ENCODE measurements around the gene ZIC1. TPM values are rescaled to one million over a fixed set of nuclear protein-coding genes. Genes with fewer than 3 reads are reported as not detected.

Gene ZIC1
- total RNA-seq, 1 experiment from 2014 or later, result not detected

- peaks cover 41 to 77% of the 10 kb centered on the region in 2 experiments for H3K4me1 Mint-ChIP-seq
- TF ChIP-seq CTCF (conservative IDR thresholded peaks at IDR 0.05), result no peak
- H4K20me1 ChIP-seq (ENCODE audit: control insufficient read depth, insufficient read depth, insufficient read length), result no peaks in the 10 kb centered on the region
- H3K79me1 ChIP-seq (ENCODE audit: insufficient read depth, low read depth, low read length, poor library complexity, severe bottlenecking), result no peaks in the 10 kb centered on the region
- no peak overlapping the region for H3K18ac ChIP-seq (ENCODE audit: insufficient read length, low read depth, low read length)
- H2BK15ac ChIP-seq (ENCODE audit: low read depth, low read length), result no peak overlapping the region
- H4K91ac ChIP-seq (ENCODE audit: insufficient read length, low read depth, low read length), result no peak overlapping the region
- no peak overlapping the region for H3K9ac ChIP-seq (ENCODE audit: extremely low read depth, insufficient read length, low read length)
- no peak overlapping the region for H2BK12ac ChIP-seq (ENCODE audit: insufficient read length, low read depth, low read length)
- no peak overlapping the region for H2BK20ac ChIP-seq (ENCODE audit: low read depth, low read length, poor library complexity, severe bottlenecking)
- peak overlapping the region; percentile 88 for H3K4me2 ChIP-seq (ENCODE audit: insufficient read depth, insufficient read length, low read length)
- peaks cover 64% of the 10 kb centered on the region for H3K27me3 ChIP-seq (ENCODE audit: insufficient read depth, low read length)
- H3K27ac ChIP-seq (ENCODE audit: insufficient read length, low read depth, low read length), result no peak overlapping the region
- H3K56ac ChIP-seq (ENCODE audit: insufficient read length, low read depth, low read length), result no peak overlapping the region
- H3K4me3 Mint-ChIP-seq, result peak overlapping the region in 1 of 2 experiments; percentile 85; a peak in 2 of 5 replicates
- peaks cover 14% of the 10 kb centered on the region for H3K4me1 ChIP-seq (ENCODE audit: insufficient read depth, low read length)
- no peak overlapping the region for H3K4ac ChIP-seq (ENCODE audit: low read depth, low read length)
- peaks cover 13% of the 10 kb centered on the region for H3K23me2 ChIP-seq (ENCODE audit: insufficient read length, low read depth, low read length, poor library complexity, severe bottlenecking)
- H3K27me3 Mint-ChIP-seq (ENCODE audit: low read depth), result peaks cover 100% of the 10 kb centered on the region
- H3K9me3 Mint-ChIP-seq, result peaks cover 3 to 11% of the 10 kb centered on the region in 2 experiments; a peak in 2 of 5 replicates
- H3T11ph ChIP-seq (ENCODE audit: low read length), result no peak overlapping the region
- WGBS (ENCODE audit: extremely low coverage, insufficient read length, low lambda C conversion rate), result no CpG with 5 or more reads among the region's 2 CpGs
- H2BK120ac ChIP-seq (ENCODE audit: low read depth, low read length, poor library complexity, severe bottlenecking), result no peak overlapping the region
- no peak overlapping the region for H3K27ac Mint-ChIP-seq
- H4K8ac ChIP-seq (replicated peaks; ENCODE audit: insufficient read length, low read depth, low read length), result no peak overlapping the region
- H3K14ac ChIP-seq (ENCODE audit: insufficient read depth, low read length), result no peak overlapping the region
- H3K9me3 ChIP-seq (ENCODE audit: control insufficient read depth, low read depth, low read length), result no peaks in the 10 kb centered on the region
- H3K79me2 ChIP-seq (ENCODE audit: insufficient read depth, low read length), result no peaks in the 10 kb centered on the region
- DNase-seq, result no peak
- H3K36me3 Mint-ChIP-seq (ENCODE audit: insufficient read depth in 1 of 3, low read depth in 3 of 3), result no peaks in the 10 kb centered on the region; a peak in 2 of 7 replicates
- H2AK5ac ChIP-seq (ENCODE audit: insufficient read length, low read length), result no peak overlapping the region
- no peak overlapping the region for H4K5ac ChIP-seq (ENCODE audit: insufficient read length, low read depth, low read length)
- no peak overlapping the region for H3K23ac ChIP-seq (ENCODE audit: insufficient read length, low read depth, low read length)
- no peak overlapping the region for H2BK5ac ChIP-seq (ENCODE audit: insufficient read length, low read length)
- H2AFZ ChIP-seq (ENCODE audit: low read length), result no peak overlapping the region
These were observed 10.2 kb upstream of the ZIC1 start for GRCh38 chr3:147398813-147399534.
